Mucosa of descending colon (tissue), 3 donors: ENCODE results near the gene ACTN2. TPM values are rescaled to one million over a fixed set of nuclear protein-coding genes. Genes with fewer than 3 reads are reported as not detected.

ENCODE experiments used
- ATAC-seq: fragments of 200-7000 bp; cut with Tn5 transposase; one replicate; pipeline ENCODE4 v1.9.1; 2020; ENCODE audit warnings: mild to moderate bottlenecking, moderate library complexity
- DNase-seq, 3 donors: peaks; one replicate each; pipeline ENCODE4 v3.0.0-alpha.2; 2020
- H3K36me3 ChIP-seq: fragments of 200-600 bp; one replicate; pipeline ENCODE4 v1.8.0; 2021; ENCODE audit warnings: low read depth, mild to moderate bottlenecking
- H3K4me1 ChIP-seq: fragments of 200-600 bp; one replicate; pipeline ENCODE4 v1.8.0; 2021; ENCODE audit warnings: low read depth, mild to moderate bottlenecking
- H3K4me3 ChIP-seq: fragments of 200-600 bp; one replicate; pipeline ENCODE4 v1.8.0; 2021; ENCODE audit warnings: mild to moderate bottlenecking
- H3K9me3 ChIP-seq: fragments of 200-600 bp; one replicate; pipeline ENCODE4 v1.8.0; 2021; ENCODE audit warnings: mild to moderate bottlenecking
- intact Hi-C, 2 donors: fragments of 100-400 bp; cut with DNase I in 1 of 2; cut with micrococcal nuclease in 1 of 2; formaldehyde crosslinking; loops; one replicate each; pipeline versions ENCODE4 v1.11.0 to v1.11.1; 2022; cut with DNase I, micrococcal nuclease
- total RNA-seq, 3 donors: library from RNA; stranded (reverse); fragmentation: NEBNext Ultra II Directional in 2 of 3; extraction: Animal tissue kit (Norgen Biotek cat#: 25700) in 2 of 3; gene quantifications; one replicate each; pipeline versions ENCODE4 v1.2.1 to v1.2.4, GENCODE V29; 2021 to 2023
- TF ChIP-seq, protein P1 (sequence below): fragments of 200-600 bp; IDR thresholded peaks from one replicate; pipeline ENCODE4 v1.8.0; 2022; ENCODE audit warnings: antibody characterized with exemption, mild to moderate bottlenecking
- donor health status: DM: no; HTN: no; CAD: no; lungs with moderate emphysema.
- donor health status: DM: no; HTN: no; CAD: no.
- donor health status: DM: no; HTN: yes; CAD: no.

Gene ACTN2
- total RNA-seq, 3 donors from 2014 or later: 0.35 to 1.3 (median 0.60) TPM

DNA sequence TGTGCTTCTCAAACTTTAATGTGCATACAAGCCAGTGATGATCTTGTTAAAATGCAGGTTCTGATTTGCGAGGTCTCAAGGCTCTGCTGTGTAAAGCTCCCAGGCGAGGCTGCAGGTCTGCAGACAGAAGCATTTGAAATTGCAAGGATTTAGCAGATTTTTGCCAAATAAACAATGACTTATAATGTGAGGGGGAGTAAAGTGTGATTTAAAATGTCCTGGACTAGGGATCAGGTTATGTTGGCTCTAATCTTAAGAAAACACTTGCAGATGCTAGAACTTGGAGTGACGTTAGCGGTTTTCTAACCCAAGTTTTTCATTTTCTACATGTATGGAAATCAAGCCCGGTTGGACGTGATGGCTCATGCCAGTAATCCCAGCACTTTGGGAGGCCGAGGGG lies 16.2 kb upstream of the ACTN2 start:
- no peaks in the 10 kb centered on the region for H3K9me3 ChIP-seq
- no peak for ATAC-seq
- TF ChIP-seq, protein P1, sequence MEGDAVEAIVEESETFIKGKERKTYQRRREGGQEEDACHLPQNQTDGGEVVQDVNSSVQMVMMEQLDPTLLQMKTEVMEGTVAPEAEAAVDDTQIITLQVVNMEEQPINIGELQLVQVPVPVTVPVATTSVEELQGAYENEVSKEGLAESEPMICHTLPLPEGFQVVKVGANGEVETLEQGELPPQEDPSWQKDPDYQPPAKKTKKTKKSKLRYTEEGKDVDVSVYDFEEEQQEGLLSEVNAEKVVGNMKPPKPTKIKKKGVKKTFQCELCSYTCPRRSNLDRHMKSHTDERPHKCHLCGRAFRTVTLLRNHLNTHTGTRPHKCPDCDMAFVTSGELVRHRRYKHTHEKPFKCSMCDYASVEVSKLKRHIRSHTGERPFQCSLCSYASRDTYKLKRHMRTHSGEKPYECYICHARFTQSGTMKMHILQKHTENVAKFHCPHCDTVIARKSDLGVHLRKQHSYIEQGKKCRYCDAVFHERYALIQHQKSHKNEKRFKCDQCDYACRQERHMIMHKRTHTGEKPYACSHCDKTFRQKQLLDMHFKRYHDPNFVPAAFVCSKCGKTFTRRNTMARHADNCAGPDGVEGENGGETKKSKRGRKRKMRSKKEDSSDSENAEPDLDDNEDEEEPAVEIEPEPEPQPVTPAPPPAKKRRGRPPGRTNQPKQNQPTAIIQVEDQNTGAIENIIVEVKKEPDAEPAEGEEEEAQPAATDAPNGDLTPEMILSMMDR: no peak
- no peaks in the 10 kb centered on the region for H3K4me1 ChIP-seq
- DNase-seq: no peak
- intact Hi-C loops: no loop called here
- H3K36me3 ChIP-seq: no peaks in the 10 kb centered on the region
- no peak overlapping the region for H3K4me3 ChIP-seq

DNA sequence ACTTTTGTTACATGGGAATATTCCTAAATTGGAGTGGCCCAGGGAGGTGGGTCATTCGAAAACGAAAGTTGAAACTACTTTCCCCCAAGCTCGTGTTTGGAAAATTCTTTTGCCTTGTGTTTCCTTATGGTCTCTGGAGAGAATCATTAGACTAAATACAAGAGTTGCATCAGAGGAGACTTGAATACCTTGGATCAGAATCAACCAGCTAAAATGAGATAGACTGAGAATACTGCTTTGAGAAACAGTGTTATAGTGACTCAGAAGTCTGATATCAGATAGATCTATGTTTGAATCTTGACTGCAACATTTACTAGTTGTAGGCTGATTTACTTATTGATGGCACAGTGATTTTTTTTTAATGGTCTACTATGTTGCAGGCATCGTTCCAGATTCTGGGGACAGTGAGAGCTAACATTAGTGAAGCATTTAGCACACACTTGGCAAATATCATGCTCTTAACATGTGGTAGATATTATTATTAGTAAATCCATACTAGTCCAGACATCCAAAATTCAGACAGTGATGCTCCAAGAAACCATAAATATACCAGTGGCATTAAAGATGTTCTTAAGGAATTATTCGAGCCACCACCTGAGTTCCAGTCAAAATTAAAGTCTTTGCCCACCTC lies 12.9 kb upstream of the ACTN2 start:
- Histone ChIP-seq H3K4me1 (no peaks in the 10 kb centered on the region), H3K9me3 (no peaks in the 10 kb centered on the region), H3K36me3 (no peaks in the 10 kb centered on the region), H3K4me3 (no peak overlapping the region)
- TF ChIP-seq, protein P1: no peak
- ATAC-seq: no peak
- DNase-seq: no peak
- intact Hi-C loops: no loop called here

DNA sequence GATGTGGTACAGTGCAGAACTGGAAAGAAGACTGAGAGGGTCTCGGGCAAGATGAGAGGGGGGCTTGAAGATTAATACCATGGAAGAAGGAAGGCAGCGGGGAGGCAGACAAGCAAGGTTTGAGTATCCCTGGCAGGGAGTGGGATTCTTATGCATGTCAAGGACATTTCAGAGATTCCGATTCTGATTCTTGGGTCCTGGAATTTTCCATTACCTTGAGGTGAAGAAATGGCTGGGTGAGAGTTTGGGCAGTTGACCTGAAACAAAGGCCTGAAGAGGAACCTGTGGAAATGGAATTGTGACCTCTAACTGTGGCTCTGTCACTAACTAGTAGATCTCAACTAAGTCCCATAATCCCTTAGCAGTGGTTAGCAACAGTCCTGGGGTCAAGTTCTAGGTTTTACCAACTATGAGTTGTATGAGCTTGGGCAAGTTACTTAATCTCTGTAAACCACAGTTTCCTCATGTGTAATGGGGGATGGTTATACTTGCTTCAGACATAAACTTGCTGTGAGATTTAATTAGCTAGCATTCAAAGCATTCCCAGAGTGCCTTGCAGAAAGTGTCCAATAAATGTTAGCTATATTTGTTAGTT lies 8.6 kb upstream of the ACTN2 start:
- H3K9me3 ChIP-seq: no peaks in the 10 kb centered on the region
- DNase-seq (no peak), ATAC-seq (no peak)
- TF ChIP-seq, protein P1: no peak
- H3K4me1 ChIP-seq: no peaks in the 10 kb centered on the region
- H3K36me3 ChIP-seq: no peaks in the 10 kb centered on the region
- intact Hi-C loops: no loop called here
- H3K4me3 ChIP-seq: no peak overlapping the region

DNA sequence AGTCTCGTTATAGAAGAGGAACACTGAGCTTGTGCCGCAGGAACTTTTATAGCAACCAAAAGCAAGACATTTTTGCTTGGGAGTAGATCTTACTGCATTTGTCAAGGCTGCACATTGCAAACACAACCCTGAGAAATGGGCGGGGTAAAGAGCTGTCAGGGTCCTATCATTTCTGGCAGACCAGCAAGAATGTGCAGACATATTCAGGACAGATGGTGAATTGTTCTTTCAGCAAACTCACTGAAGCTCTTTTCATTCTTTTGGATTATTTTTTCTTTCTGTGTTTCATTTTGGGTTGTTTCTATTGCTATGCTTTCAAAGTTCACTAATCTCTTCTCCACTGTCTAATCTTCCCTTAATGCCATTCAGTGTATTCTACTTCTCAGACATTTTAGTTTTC lies 5.1 kb upstream of the ACTN2 start:
- no peaks in the 10 kb centered on the region for H3K36me3 ChIP-seq
- TF ChIP-seq, protein P1: no peak
- ATAC-seq (no peak), DNase-seq (no peak)
- no peaks in the 10 kb centered on the region for H3K9me3 ChIP-seq
- no peak overlapping the region for H3K4me3 ChIP-seq
- intact Hi-C loops: no loop called here
- H3K4me1 ChIP-seq: no peaks in the 10 kb centered on the region

DNA sequence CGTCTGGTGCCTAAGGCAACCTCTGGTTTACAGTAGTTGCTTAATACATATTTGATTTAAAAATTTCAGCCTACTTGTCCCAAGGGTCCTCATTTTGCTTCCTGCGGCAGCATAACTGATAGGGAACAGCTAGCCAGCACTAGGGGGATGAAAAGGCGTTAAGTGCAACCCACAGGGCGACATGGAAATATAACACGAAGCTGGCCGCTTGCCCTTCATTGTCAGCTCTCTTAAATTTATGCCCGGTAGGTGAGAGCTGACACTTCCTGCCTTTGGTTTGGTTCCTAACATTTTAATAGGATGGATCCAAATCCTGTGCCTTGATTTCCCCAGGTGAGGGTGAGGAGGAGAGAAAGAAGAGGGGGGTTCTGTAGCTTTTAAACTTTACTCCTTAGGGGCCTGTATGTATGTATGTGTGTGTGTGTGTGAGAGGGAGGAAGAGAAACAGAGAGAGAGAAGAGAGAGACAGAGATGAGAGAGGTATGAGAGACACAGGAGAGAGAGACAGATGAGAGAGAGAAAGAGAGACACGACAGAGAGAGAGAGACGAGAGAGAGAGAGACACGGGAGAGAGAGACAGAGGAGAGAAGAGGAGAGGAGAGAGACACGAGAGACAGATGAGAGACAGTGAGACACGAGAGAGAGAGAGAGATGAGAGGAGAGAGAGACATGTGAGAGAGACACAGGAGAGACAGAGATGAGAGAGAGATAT lies 938 bp upstream of the ACTN2 start:
- ATAC-seq: no peak
- intact Hi-C loops: no loop called here
- DNase-seq: no peak

More for the DNA sequence above, 938 bp upstream of the ACTN2 start:
- Histone ChIP-seq H3K4me1 (peaks cover 7% of the 10 kb centered on the region), H3K4me3 (no peak overlapping the region), H3K36me3 (no peaks in the 10 kb centered on the region), H3K9me3 (no peaks in the 10 kb centered on the region)
- TF ChIP-seq, protein P1: no peak
